Measurements from ENCODE around the gene MBP.

DNA sequence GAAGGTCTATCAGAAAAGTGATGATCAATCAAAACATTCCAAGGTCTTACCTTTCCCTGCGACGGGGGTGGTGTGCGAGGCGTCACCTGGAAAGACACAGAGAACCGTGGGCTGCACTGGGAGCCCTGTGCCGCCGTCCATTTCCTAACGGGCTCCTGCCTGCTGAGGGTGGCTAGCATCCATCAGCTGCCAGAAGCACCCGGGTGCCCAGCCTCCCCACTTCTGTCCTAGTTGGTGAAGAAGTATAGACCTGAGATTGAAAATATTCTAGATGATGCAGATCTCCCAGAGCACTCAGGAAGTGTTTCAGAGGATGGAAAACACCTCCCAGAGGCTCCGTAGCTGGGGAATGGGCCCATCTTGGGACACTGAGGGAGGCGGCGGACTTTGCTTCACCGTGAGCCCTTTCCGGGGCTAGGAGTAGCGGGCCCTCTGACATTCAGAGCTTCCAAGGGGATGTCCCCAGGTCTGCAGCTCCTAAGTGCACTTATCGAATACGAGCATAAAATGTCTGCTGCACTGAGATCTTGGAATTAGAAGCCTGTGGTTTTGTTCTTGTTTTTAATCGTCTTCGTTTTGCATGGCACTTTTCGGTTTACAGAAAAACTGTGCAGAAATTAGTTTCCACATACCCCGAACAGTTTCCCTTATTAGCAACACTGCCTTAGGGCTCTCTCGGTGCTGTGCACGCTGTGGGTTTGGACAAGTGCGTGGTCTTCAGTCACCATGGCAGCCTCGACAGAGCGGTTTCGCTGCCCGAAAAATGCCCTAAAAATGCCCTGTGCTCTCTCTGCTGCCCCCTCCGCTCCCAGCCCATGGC is 143.5 kb downstream of the MBP start:
- no peak for TF ChIP-seq MYC (IDR thresholded peaks at IDR 0.05; ENCODE audit: low read depth, low read length)
- TF ChIP-seq POLR2A (IDR thresholded peaks at IDR 0.05; ENCODE audit: low read depth, low read length): no peak
- no peak for TF ChIP-seq CTCF (IDR thresholded peaks at IDR 0.05; ENCODE audit: extremely low read depth in 1 of 2, insufficient read depth in 1 of 2, low read depth in 1 of 2, low read length in 2 of 2)
- no peak for TF ChIP-seq FOS (IDR thresholded peaks at IDR 0.05; ENCODE audit: borderline replicate concordance, insufficient read depth, low read length)
- no peak for TF ChIP-seq EZH2 (IDR thresholded peaks at IDR 0.05; ENCODE audit: borderline replicate concordance, low read depth, low read length, severe bottlenecking)
- no peak for TF ChIP-seq POLR2AphosphoS5 (IDR thresholded peaks at IDR 0.05; ENCODE audit: insufficient read depth, low read depth, low read length)
- no peak for TF ChIP-seq JUN (IDR thresholded peaks at IDR 0.05; ENCODE audit: borderline replicate concordance, insufficient read depth, insufficient read length, low read depth)
- no peak for TF ChIP-seq MAX (IDR thresholded peaks at IDR 0.05; ENCODE audit: insufficient read depth, insufficient read length)

Data from endothelial cell of umbilical vein (primary cell).